ENCODE measurements around the gene COL21A1.

GRCh38 chr6:56115715-56116114 lies 131.7 kb downstream of the COL21A1 start:
- no peak for TF ChIP-seq CTCF (IDR thresholded peaks at IDR 0.05)
- TF ChIP-seq POLR2A (IDR thresholded peaks at IDR 0.05): no peak
